ENCODE results near the gene ARFGAP1.
A peak's percentile ranks its signal among the peaks of the same experiment; 100 is the strongest.

The ARFGAP1 gene

DNA sequence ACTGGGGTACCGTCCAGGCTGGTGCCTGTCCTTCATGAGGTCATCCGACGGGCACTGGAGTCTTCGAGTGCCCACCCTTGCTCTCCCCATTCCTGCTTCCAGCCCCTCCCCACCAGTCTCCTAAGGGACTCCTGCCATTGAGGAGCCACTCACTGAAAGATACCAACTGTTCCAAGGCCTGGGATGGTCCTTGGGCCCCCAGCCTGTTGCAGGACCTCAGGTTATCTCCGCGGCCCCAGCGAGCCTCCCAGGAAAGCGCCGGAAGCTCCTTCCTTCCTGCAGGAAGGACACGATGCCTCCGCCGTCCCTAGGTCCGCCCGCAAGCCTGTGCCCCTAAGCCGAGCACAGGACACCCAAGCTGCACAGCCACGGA lies 19.6 kb upstream of the ARFGAP1 start:
- DNase-seq (ENCODE audit: low read depth, low spot score), result no peak
- no peak overlapping the region for H3K4me3 ChIP-seq (ENCODE audit: low read depth, low read length)
- in situ Hi-C loops (cut with HindIII; ENCODE audit: low sequenced_read_pairs), result no loop called here
- TF ChIP-seq, protein P1, sequence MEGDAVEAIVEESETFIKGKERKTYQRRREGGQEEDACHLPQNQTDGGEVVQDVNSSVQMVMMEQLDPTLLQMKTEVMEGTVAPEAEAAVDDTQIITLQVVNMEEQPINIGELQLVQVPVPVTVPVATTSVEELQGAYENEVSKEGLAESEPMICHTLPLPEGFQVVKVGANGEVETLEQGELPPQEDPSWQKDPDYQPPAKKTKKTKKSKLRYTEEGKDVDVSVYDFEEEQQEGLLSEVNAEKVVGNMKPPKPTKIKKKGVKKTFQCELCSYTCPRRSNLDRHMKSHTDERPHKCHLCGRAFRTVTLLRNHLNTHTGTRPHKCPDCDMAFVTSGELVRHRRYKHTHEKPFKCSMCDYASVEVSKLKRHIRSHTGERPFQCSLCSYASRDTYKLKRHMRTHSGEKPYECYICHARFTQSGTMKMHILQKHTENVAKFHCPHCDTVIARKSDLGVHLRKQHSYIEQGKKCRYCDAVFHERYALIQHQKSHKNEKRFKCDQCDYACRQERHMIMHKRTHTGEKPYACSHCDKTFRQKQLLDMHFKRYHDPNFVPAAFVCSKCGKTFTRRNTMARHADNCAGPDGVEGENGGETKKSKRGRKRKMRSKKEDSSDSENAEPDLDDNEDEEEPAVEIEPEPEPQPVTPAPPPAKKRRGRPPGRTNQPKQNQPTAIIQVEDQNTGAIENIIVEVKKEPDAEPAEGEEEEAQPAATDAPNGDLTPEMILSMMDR (IDR thresholded peaks at IDR 0.05; ENCODE audit: low read depth, low read length), result no peak

DNA sequence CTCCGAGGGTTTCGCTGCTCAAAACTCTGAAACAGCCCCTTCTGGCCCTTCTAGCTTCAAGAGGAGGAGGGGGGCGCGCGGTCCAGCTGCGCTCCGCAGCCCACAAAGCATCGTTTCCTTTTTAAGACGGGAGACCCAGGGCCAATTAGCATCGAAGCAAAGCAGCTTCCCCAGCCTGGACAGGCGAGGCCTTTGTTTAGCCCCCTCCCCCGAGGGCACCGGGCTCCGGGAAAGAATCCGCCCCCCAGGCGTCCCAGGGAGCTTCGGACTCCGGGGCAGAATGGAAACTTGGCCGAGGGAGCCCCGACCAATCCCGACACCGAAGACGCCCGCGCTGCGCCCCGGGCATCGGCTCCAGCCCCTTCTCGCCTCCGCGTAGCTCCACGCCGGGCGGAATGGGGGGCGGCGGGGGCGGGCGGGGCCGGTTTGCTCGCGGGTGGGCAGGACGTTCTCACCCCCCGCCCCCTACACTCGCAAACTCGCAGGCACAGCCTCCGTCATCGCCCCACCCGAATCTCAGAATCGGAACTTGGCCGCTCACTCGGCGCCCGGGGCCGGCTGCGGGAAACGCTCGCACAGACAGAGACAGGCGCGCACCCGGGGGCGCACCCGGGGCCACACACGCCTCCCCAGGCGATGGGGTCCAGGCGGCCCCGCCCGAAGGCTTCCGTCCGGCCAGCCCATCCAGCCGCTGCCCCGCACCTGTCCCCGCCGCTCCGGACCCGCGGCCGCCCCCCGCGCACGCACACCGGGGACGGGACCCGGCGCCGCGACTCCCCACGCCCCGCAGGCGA lies 19.0 kb upstream of the ARFGAP1 start:
- no peak for DNase-seq (ENCODE audit: low read depth, low spot score)
- in situ Hi-C loops (cut with HindIII; ENCODE audit: low sequenced_read_pairs), result no loop called here
- H3K4me3 ChIP-seq (ENCODE audit: low read depth, low read length), result no peak overlapping the region
- TF ChIP-seq, protein P1 (IDR thresholded peaks at IDR 0.05; ENCODE audit: low read depth, low read length), result no peak

- TF ChIP-seq, protein P1 (IDR thresholded peaks at IDR 0.05; ENCODE audit: low read depth, low read length), result no peak
- in situ Hi-C loops (cut with HindIII; ENCODE audit: low sequenced_read_pairs), result no loop called here
- DNase-seq (ENCODE audit: low read depth, low spot score), result no peak
- H3K4me3 ChIP-seq (ENCODE audit: low read depth, low read length), result no peak within 1 kb of the TSS
Measured at GRCh38 chr20:63254232-63254605, 18.4 kb upstream of the ARFGAP1 start, which contains the start of gene NKAIN4. NKAIN4 (minus strand) TSS chr20:63254463; CDS start chr20:63254450, 13 bp downstream.

GRCh38 chr20:63254606-63255384 lies 17.8 kb upstream of the ARFGAP1 start:
- TF ChIP-seq, protein P1 (IDR thresholded peaks at IDR 0.05; ENCODE audit: low read depth, low read length), result peak; percentile 15
- in situ Hi-C loops (cut with HindIII; ENCODE audit: low sequenced_read_pairs), result no loop called here
- H3K4me3 ChIP-seq (ENCODE audit: low read depth, low read length), result no peak overlapping the region
- no peak for DNase-seq (ENCODE audit: low read depth, low spot score)

DNA sequence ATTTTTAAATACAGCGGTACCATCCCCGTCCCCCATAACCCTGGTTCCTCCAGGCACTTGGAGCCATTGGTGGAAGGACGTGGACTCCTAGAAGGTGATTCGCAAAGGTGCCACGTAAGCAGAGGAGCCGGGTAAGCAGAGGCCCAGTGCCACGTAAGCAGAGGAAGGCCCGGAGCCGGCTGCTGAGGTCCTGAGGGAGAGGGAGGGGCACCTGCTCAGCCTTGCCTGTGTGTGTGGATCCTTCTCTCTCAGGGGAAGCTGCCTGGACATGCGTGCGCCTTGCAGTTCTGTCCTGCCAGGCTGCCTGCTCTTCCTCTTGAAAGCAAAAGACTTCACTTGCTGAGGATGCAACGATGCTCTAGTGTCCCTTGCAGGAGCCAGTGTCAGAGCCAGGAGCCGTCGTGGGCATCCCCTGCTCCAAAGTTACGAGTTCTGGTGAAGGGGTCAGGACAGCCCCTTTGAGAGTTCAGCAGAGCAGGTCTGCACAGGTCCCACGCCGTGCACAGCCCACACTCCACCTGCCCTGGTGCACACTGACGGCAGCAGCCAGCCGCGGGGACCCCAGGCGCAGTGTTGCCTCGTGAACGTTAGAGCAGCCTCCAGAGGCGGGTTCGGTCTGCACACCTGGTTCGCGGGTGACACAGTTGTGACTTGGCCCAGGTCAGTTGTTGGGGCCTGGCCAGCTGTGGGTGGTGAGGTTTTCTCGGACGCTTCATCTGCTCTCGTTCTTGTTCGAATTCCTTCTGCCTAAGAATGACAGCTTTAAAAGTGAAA lies 16.5 kb upstream of the ARFGAP1 start:
- in situ Hi-C loops (cut with HindIII; ENCODE audit: low sequenced_read_pairs), result no loop called here
- H3K4me3 ChIP-seq (ENCODE audit: low read depth, low read length), result no peak overlapping the region
- no peak for DNase-seq (ENCODE audit: low read depth, low spot score)
- TF ChIP-seq, protein P1 (IDR thresholded peaks at IDR 0.05; ENCODE audit: low read depth, low read length), result no peak

DNA sequence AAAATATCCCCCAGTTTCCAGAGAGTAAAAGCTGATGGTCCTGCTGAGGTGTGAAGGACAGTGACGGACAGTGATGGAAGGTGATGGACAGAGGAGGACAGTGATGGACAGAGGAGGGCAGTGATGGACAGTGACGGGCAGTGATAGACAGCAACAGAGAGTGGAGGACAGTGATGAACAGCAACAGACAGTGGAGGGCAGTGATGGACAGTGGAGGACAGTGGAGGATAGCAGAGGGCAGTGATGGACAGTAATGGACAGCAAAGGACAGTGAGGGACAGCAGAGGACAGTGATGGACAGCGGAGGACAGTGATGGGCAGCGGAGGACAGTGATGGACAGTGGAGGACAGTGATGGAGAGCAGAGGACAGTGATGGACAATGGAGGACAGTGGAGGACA lies 15.7 kb upstream of the ARFGAP1 start:
- in situ Hi-C loops (cut with HindIII; ENCODE audit: low sequenced_read_pairs), result no loop called here
- TF ChIP-seq, protein P1 (IDR thresholded peaks at IDR 0.05; ENCODE audit: low read depth, low read length), result no peak
- no peak for DNase-seq (ENCODE audit: low read depth, low spot score)
- no peak overlapping the region for H3K4me3 ChIP-seq (ENCODE audit: low read depth, low read length)
